Inflammatory macrophage treated with lipopolysaccharide for 4 hours (primary cell): Measurements from ENCODE around the gene TRIM5.
"Not testable (repeated sequence)": the region's sequence is repeated elsewhere in the genome, so short reads cannot be mapped to it uniquely, and the experiment has no call there.

ENCODE experiments used
- DNase-seq: peaks from one replicate; pipeline ENCODE4 v3.0.0-alpha.2; 2020

TRIM5 gene, protein sequence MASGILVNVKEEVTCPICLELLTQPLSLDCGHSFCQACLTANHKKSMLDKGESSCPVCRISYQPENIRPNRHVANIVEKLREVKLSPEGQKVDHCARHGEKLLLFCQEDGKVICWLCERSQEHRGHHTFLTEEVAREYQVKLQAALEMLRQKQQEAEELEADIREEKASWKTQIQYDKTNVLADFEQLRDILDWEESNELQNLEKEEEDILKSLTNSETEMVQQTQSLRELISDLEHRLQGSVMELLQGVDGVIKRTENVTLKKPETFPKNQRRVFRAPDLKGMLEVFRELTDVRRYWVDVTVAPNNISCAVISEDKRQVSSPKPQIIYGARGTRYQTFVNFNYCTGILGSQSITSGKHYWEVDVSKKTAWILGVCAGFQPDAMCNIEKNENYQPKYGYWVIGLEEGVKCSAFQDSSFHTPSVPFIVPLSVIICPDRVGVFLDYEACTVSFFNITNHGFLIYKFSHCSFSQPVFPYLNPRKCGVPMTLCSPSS

DNA sequence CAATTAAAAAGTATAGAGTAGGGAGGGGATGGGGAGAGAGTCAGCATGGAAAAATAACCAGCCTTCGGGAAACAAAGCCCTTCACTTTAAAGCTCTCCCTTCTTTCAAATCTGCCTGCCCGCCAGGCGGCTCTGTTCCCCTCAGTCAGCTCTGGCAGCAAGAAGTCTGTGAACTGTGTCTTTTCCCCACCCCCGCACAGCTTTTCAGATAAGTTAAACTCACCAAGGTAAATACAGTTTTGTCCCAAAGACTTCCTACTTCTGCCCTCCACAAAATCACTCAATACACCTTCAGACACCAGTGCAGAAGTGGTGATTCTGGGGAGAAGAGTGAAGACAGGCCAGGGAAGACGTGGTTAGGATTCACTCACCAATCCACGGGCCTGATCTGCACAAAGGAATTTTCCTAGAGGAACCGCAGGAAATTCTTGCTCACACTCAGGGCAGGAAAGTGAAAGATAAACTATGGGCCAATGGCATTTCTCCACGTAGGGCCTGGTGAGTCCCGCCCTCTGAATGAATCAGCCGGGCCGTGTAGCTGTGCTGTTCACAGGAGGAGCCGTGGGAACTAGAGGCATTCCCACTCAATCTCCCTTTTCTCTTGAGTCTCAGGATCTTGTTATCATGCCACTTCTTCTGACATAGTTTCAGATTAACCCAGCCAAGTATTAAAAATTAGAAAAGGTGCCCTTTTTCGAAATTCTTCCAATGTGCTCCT lies at the start of gene TRIM5:
TSS of gene TRIM5 (minus strand) at position 429 of the 717 bp plus-strand sequence. CDS start 4,897 bp downstream, outside the sequence.
- DNase-seq, result peak; percentile 99

DNA sequence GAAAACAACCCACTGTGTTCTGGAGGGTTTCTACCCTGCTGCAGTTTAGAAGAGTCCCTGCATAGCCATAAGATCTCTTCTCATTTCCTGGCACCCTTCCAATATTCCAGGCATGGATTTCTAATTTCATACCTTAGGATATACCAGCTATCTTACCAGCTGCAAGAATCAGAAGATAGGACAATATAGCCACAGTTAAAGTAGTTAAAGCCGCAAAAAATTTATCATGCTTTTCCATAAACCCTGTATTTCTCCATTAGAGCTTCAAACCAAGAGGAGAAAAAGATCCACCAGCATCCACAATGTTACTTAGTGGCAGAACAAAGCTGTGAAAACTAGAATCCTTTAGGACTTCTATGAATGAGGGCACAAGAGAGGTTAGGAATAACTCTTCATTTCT lies 42.8 kb upstream of the TRIM5 start:
- no peak for DNase-seq

- DNase-seq, result no peak
Measured at GRCh38 chr11:5726351-5726750, 41.5 kb upstream of the TRIM5 start.

- no peak for DNase-seq
Measured at GRCh38 chr11:5722622-5723021, 37.7 kb upstream of the TRIM5 start.

DNA sequence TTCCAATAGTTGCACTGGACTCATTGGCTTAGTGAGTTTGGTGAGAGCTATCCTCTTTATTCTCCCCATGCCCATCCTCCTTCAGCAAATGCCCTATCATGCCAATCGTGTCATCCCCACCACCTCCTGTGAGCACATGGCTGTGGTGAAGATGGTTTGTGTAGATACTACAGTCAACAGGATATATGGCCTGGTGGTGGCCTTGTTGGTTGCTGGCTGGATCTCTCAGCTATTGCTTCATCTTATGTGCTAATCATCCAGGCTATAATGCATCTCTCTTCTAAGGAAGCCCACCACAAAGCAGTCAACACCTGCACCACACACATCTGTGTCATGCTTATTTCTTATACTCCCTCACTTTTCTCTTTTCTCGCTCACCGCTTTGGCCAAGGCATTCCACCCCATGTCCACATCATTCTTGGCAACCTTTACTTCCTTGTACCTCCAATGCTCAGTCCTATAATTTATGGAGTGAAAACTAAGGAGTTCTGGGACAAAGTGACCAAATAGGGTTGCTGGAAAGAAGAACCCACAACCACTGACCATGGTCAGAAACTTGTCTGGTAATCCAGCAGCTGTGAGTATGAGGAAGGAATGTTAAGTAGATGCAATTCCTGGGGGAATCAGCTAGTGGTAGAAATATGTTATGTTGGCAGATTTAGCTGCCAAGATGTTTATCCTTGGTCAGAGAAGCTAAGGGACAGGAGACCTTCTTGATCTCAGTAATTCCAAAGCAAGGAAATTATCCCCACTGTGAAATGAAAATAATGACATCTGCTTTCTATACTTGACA lies 35.0 kb upstream of the TRIM5 start:
- DNase-seq, result no peak

DNA sequence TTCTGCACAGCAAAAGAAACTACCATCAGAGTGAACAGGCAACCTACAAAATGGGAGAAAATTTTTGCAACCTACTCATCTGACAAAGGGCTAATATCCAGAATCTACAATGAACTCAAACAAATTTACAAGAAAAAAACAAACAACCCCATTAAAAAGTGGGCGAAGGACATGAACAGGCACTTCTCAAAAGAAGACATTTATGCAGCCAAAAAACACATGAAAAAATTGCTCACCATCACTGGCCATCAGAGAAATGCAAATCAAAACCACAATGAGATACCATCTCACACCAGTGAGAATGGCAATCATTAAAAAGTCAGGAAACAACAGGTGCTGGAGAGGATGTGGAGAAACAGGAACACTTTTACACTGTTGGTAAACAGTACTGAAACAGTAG lies 31.6 kb upstream of the TRIM5 start:
- DNase-seq, result not testable (repeated sequence)

DNA sequence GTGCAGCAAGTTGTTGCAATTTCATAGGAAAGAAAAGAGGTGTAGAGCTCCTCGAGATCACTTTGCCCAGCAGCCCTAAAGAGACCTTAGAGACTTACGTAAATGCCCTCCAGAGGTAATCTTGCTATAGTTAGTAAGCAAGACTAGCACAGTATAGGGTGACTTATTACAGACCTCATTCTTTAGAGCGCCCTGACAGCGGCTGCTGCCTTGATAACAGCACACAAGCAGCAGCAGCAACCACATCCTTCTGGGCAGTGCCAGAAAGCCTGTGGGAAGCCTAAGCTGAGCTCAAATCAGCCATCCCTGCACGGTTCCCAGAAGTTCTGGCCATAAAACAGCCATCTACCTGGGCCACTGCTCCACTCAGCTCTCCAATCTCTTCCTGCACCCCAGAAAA lies 28.8 kb upstream of the TRIM5 start:
- no peak for DNase-seq

DNA sequence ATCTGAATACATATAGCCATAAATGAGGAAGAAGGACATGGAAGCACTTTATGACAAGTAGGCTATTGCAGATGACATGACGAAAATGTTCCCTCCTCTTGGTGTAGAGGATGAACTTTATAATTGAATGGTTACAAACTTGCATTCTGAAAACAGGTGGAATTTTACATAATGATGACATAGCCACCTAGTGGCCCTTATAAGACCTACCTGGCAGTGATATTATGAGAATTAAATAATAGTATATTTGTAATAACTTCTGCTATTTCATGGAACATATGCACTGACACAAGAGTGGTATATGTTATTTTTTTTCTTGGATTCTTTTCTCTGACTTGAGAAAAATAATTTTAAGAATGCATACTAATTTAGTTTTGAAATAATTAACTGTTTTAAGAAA lies 27.6 kb upstream of the TRIM5 start:
- DNase-seq, result no peak

DNA sequence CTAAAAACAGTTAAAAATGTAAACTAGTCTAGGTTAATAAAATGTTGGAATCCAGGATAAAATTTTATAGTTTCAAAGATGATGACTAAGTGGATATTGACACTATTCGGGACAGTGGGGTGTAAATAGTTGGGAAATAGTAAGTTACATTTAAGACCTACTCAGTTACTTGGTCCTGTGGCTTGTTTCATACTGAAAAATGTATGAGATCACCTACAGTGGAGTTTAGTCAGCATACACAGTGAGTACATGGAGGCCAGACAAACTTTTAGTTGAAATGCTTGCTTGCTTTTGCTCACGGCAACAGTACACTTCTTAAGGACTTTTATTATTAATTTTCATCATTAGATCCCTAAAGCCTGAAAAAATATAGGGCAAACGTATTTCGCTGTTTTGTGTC lies 20.8 kb upstream of the TRIM5 start:
- DNase-seq, result no peak

GRCh38 chr11:5703741-5704536 lies 19.1 kb upstream of the TRIM5 start:
- no peak for DNase-seq

DNA sequence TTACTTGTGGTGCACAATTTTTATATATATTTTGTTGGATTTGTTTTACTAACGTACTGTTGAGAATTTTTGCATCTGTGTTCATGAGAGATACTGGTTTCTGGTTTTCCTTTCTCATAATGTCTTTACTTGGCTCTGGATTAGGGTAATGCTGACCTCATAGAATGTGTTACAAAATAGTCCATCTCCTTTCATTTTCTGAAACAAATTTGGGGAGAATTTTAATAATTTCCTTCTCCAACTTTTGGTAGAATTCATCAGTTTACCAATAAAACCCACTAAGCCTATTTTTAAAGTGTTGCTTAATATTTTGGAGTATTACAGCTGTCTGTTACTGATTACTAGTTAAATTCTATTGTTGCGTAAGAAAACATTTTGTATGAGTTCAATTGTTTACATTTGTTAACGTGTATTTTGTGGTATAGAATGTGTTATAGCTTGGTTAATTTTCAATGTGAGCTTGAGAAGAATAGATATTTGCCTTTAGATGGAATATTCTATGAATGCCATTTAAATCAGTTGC lies 16.2 kb upstream of the TRIM5 start:
- peak; percentile 62 for DNase-seq

DNA sequence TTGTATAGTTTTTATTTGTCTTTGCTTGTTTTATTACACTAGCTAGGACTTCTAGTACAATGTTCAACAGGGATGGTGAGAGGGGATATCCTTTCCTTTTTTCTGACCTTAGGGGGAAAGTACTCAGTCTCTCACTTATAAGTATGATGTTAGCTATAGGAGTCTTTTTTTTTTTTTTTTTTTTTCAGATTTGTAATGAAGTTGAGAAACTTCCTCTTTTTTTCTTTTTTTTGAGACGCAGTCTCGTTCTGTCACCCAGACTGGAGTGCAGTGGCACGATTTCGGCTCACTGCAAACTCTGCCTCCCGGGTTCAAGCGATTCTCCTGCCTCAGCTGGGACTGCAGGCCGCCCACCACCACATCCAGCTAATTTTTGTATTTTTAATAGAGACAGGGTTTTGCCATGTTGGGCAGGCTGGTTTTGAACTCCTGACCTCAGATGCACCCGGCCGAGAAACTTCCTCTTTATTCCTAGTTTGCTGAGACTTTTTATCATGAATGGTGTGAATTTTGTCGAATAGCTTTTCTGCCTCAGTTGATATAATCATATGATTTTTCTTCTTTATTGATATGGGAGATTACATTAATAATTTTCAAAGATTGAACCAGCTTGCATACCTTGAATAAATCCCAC lies 15.7 kb upstream of the TRIM5 start:
- peak; percentile 79 for DNase-seq

- no peak for DNase-seq
Measured at GRCh38 chr11:5698281-5698680, 13.4 kb upstream of the TRIM5 start.

GRCh38 chr11:5696210-5696609 lies 11.3 kb upstream of the TRIM5 start:
- no peak for DNase-seq

DNA sequence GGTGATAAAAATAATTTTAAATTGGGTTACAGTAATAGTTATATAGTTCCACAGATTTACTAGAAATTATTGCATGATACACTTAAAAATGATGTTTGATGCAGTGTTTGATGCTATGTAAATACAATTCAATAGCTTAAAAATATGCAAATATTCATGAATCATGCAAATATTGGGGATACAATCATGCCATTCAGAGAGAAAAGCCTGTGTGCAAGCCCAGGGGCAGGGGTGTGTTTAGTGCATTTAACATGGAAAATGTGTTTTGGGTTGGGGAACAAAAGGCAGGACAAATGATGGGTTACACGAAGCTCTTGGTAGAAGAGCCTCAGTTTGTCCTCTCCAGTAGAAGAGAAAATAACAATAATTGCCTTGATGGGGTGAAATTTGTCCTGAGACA lies 10.7 kb upstream of the TRIM5 start:
- no peak for DNase-seq

DNA sequence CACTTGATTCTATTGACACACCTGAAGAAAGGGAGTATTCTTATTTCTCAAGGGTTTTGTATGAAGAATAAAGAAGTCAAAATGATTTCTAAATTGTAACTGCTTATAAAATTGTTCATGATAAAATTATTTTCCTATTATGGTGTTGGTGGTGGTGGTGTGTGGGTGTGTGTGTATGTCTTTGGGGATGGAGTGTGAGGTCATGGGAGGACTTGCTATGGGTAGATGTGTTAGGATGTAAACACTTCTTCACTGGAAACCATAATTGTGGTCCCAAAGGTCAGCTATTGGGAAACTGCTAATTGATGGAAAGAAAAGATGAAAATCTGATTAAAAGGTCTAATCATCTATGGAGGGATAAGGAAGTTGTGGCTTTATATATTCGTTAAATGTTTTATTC lies 9.8 kb upstream of the TRIM5 start:
- no peak for DNase-seq

DNA sequence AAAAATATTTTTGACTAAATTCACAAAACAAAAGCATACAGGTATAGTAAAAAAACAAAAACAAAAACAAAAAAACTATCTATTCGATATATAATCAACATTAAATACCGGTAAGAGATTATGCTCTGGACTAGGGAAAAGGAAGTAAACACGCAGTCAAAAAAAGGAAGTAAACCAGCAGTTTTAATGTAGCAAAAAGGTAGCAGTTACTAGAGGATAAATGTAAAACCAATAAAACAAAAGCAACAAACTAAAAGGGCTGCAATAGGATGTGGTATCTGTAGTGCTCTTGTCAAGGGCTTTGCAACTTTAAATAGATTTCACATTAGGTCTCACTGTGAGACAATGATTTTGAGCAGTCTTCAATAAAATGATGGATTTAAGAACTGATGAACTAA lies 7.1 kb upstream of the TRIM5 start:
- DNase-seq, result peak; percentile 39

- not testable (repeated sequence) for DNase-seq
Measured at GRCh38 chr11:5691238-5691963, 6.5 kb upstream of the TRIM5 start.

GRCh38 chr11:5690736-5691135 lies 5.9 kb upstream of the TRIM5 start:
- peak; percentile 42 for DNase-seq

DNA sequence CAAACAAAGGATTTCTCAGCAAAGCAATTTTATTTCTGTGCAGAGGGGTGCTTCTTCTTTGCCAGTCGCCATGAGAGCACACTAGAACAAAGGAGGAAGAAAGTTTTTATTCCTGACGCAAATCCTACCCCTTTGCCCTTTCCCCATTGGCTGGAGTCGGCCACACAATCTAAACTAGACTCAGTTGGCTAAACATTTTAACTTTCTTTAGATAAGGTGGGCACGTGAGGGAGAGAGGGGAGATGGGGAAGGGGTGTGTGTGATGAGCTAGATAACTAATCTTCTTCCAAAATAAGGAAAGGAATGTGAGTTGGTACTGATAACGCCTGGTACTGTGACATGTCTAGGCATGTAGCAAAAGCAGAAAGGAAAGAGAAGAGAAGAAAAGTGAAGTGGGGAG lies 5.3 kb upstream of the TRIM5 start:
- peak; percentile 71 for DNase-seq

- DNase-seq, result peak; percentile 98
Measured at GRCh38 chr11:5689551-5689983, 4.7 kb upstream of the TRIM5 start, which contains the start of gene TRIM22. TSS of gene TRIM22 (plus strand) at chr11:5689790. CDS start at chr11:5696233, 6,443 bp downstream.
